Liver (tissue), 9 donors: ENCODE measurements around the gene TREM2. TPM values are rescaled to one million over a fixed set of nuclear protein-coding genes. Genes with fewer than 3 reads are reported as not detected.

Source experiments
- DNase-seq: peaks from one replicate; pipeline ENCODE4 v3.0.0-alpha.2; 2017; ENCODE audit warnings: low spot score
- H3K27ac ChIP-seq, 2 donors: one replicate each; pipeline ENCODE4 v1.7.0; 2013; ENCODE audit warnings: inconsistent platforms in 2 of 2, low read length in 2 of 2, control low read depth in 1 of 2, low read depth in 1 of 2, mild to moderate bottlenecking in 1 of 2
- H3K27me3 ChIP-seq, 4 donors: one replicate each; pipeline versions ENCODE4 v1.6.1 to v1.7.0; 2013; ENCODE audit warnings: low read length in 3 of 4, inconsistent platforms in 1 of 4, mild to moderate bottlenecking in 1 of 4, moderate library complexity in 1 of 4; ENCODE audit not compliant: control insufficient read depth in 4 of 4, insufficient read depth in 4 of 4
- H3K36me3 ChIP-seq, 4 donors: one replicate each; pipeline versions ENCODE4 v1.6.1 to v1.7.0; 2013; ENCODE audit warnings: low read length in 3 of 4, mild to moderate bottlenecking in 3 of 4, low read depth in 1 of 4, moderate library complexity in 1 of 4; ENCODE audit not compliant: control insufficient read depth in 4 of 4, insufficient read depth in 3 of 4
- H3K4me1 ChIP-seq, 4 donors: one replicate each; pipeline versions ENCODE4 v1.6.1 to v1.7.0; 2013; ENCODE audit warnings: low read length in 3 of 4, mild to moderate bottlenecking in 3 of 4, moderate library complexity in 1 of 4; ENCODE audit not compliant: control insufficient read depth in 4 of 4, insufficient read depth in 4 of 4
- H3K4me3 ChIP-seq, 3 donors: one replicate each; pipeline versions ENCODE4 v1.6.1 to v1.7.0; 2013; ENCODE audit warnings: low read length in 3 of 3, control low read depth in 1 of 3, low read depth in 1 of 3, mild to moderate bottlenecking in 1 of 3
- H3K9ac ChIP-seq, 2 donors: one replicate each; pipeline ENCODE4 v1.7.0; 2013; ENCODE audit warnings: low read length in 2 of 2, mild to moderate bottlenecking in 2 of 2, moderate library complexity in 2 of 2, control low read depth in 1 of 2, low read depth in 1 of 2
- H3K9me3 ChIP-seq, 4 donors: one replicate each; pipeline versions ENCODE4 v1.6.1 to v1.7.0; 2013; ENCODE audit warnings: low read length in 3 of 4; ENCODE audit not compliant: control insufficient read depth in 4 of 4
- EGR1 ChIP-seq, 2 donors: IDR thresholded peaks; 2 replicates each; pipeline ENCODE4 v1.6.1; 2016 to 2018; ENCODE audit warnings: antibody characterized with exemption in 2 of 2, low read depth in 2 of 2
- FOXA1 ChIP-seq: IDR thresholded peaks from 2 replicates; pipeline ENCODE4 v1.6.1; 2016; ENCODE audit warnings: antibody characterized with exemption
- HNF4A ChIP-seq, 2 donors: conservative IDR thresholded peaks; 2 replicates each; pipeline ENCODE4 v1.6.1; 2016; ENCODE audit warnings: antibody characterized with exemption in 2 of 2, mild to moderate bottlenecking in 2 of 2
- JUND ChIP-seq, 2 donors: IDR thresholded peaks; 2 replicates each; pipeline ENCODE4 v1.6.1; 2016; ENCODE audit warnings: antibody characterized with exemption in 2 of 2
- NR2F2 ChIP-seq: IDR thresholded peaks from 2 replicates; pipeline ENCODE4 v1.6.1; 2016; ENCODE audit warnings: antibody characterized with exemption
- RAD21 ChIP-seq, 2 donors: IDR thresholded peaks; 2 replicates each; pipeline ENCODE4 v1.6.1; 2016; ENCODE audit warnings: antibody characterized with exemption in 2 of 2, mild to moderate bottlenecking in 2 of 2
- RXRA ChIP-seq, 2 donors: IDR thresholded peaks; 2 replicates each; pipeline ENCODE4 v1.6.1; 2017 to 2018; ENCODE audit warnings: antibody characterized with exemption in 2 of 2, mild to moderate bottlenecking in 1 of 2
- SP1 ChIP-seq: IDR thresholded peaks from 2 replicates; pipeline ENCODE4 v1.6.1; 2018; ENCODE audit warnings: antibody characterized with exemption, mild to moderate bottlenecking
- TAF1 ChIP-seq: conservative IDR thresholded peaks from 2 replicates; pipeline ENCODE4 v1.6.1; 2016; ENCODE audit warnings: antibody characterized with exemption, mild to moderate bottlenecking
- YY1 ChIP-seq: IDR thresholded peaks from 2 replicates; pipeline ENCODE4 v1.6.1; 2016; ENCODE audit warnings: antibody characterized with exemption, mild to moderate bottlenecking
- WGBS: extraction: QIAGEN DNeasy Blood & Tissue Kit; methylation state at CpG from one replicate; pipeline ENCODE4 v1.1.7; 2013; 5-methylcytosine and 5-hydroxymethylcytosine counted together
- polyA plus RNA-seq, 2 donors: library from polyadenylated mRNA; stranded (reverse) in 1 of 2; unstranded in 1 of 2; fragments of 200-250 nt in 1 of 2; fragments of >200 nt in 1 of 2; fragmentation: Nextera tagmentation in 1 of 2; extraction: Ambion mirVana in 1 of 2; gene quantifications; one replicate each; pipeline versions ENCODE4 v1.2.1 to v1.2.3, GENCODE V29; 2013 to 2015
- total RNA-seq, 2 donors: library from RNA; depleted of rRNA; stranded (reverse); fragments of >200 nt; gene quantifications; one replicate each; pipeline ENCODE4 v1.2.3, GENCODE V29; 2014
- TF ChIP-seq, protein P1 (sequence below): IDR thresholded peaks from 2 replicates; pipeline ENCODE4 v1.6.1; 2016; ENCODE audit warnings: antibody characterized with exemption
- TF ChIP-seq, protein P2 (sequence below): IDR thresholded peaks from 2 replicates; pipeline ENCODE4 v1.6.1; 2016; ENCODE audit warnings: antibody characterized with exemption
- TF ChIP-seq, protein P3 (sequence below): fragments of 150-350 bp; IDR thresholded peaks from 2 replicates; pipeline ENCODE4 v1.5.1; 2017; ENCODE audit warnings: improper control_type of control experiment, low read depth, low read length; ENCODE audit not compliant: missing input control
- TF ChIP-seq, protein P4 (sequence below): IDR thresholded peaks from 2 replicates; pipeline ENCODE4 v1.6.1; 2016; ENCODE audit warnings: antibody characterized with exemption, mild to moderate bottlenecking
- TF ChIP-seq, protein P5 (sequence below): IDR thresholded peaks from 2 replicates; pipeline ENCODE4 v1.6.1; 2016; ENCODE audit warnings: antibody characterized with exemption
- donor health status: healthy.
- donor health status: healthy.
- donor health status: healthy.
- donor health status: healthy.
- donor health status: healthy.

TREM2 gene
- total and polyA plus RNA-seq, 4 donors, result 0.18 to 0.90 TPM; not detected in 2

DNA sequence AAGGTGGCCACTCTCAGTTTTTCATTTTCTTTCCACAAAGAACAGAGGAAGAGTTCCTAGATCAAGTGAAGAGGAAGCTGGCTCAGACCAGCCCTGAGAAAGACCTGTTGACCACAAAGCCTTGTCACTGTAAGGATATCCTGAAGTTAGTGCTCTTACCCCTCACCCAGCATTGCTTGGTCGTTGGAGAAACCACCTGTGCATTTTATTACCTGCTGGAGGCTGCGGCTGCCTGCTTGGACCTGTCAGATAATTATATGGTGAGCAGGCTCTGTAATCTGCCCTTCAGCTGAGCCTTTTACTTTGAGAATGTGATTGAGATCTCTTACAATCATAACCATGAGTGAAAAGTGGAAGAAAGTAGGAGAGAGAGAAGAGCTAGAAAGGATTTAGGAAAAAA lies 30.7 kb downstream of the TREM2 start:
- Histone ChIP-seq H3K4me1 (no peaks in the 10 kb centered on the region), H3K9me3 (no peaks in the 10 kb centered on the region), H3K27me3 (no peaks in the 10 kb centered on the region), H3K36me3 (peaks cover 0 to 10% (median 4%) of the 10 kb centered on the region in 4 donors), H3K4me3 (no peak overlapping the region), H3K9ac (no peak overlapping the region), H3K27ac (no peak overlapping the region)
- no peak for DNase-seq
- TF ChIP-seq, protein P1, sequence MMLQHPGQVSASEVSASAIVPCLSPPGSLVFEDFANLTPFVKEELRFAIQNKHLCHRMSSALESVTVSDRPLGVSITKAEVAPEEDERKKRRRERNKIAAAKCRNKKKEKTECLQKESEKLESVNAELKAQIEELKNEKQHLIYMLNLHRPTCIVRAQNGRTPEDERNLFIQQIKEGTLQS, result no peak
- TF ChIP-seq TAF1, result no peak
- no peak for TF ChIP-seq YY1
- TF ChIP-seq, protein P2, sequence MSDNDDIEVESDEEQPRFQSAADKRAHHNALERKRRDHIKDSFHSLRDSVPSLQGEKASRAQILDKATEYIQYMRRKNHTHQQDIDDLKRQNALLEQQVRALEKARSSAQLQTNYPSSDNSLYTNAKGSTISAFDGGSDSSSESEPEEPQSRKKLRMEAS, result no peak
- TF ChIP-seq, protein P3, sequence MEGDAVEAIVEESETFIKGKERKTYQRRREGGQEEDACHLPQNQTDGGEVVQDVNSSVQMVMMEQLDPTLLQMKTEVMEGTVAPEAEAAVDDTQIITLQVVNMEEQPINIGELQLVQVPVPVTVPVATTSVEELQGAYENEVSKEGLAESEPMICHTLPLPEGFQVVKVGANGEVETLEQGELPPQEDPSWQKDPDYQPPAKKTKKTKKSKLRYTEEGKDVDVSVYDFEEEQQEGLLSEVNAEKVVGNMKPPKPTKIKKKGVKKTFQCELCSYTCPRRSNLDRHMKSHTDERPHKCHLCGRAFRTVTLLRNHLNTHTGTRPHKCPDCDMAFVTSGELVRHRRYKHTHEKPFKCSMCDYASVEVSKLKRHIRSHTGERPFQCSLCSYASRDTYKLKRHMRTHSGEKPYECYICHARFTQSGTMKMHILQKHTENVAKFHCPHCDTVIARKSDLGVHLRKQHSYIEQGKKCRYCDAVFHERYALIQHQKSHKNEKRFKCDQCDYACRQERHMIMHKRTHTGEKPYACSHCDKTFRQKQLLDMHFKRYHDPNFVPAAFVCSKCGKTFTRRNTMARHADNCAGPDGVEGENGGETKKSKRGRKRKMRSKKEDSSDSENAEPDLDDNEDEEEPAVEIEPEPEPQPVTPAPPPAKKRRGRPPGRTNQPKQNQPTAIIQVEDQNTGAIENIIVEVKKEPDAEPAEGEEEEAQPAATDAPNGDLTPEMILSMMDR, result no peak
- no peak for TF ChIP-seq EGR1 (IDR thresholded peaks at IDR 0.05; ENCODE audit: low read depth in 2 of 2)
- TF ChIP-seq FOXA1, result no peak
- TF ChIP-seq RXRA (IDR thresholded peaks at IDR 0.05), result no peak
- TF ChIP-seq, protein P4, sequence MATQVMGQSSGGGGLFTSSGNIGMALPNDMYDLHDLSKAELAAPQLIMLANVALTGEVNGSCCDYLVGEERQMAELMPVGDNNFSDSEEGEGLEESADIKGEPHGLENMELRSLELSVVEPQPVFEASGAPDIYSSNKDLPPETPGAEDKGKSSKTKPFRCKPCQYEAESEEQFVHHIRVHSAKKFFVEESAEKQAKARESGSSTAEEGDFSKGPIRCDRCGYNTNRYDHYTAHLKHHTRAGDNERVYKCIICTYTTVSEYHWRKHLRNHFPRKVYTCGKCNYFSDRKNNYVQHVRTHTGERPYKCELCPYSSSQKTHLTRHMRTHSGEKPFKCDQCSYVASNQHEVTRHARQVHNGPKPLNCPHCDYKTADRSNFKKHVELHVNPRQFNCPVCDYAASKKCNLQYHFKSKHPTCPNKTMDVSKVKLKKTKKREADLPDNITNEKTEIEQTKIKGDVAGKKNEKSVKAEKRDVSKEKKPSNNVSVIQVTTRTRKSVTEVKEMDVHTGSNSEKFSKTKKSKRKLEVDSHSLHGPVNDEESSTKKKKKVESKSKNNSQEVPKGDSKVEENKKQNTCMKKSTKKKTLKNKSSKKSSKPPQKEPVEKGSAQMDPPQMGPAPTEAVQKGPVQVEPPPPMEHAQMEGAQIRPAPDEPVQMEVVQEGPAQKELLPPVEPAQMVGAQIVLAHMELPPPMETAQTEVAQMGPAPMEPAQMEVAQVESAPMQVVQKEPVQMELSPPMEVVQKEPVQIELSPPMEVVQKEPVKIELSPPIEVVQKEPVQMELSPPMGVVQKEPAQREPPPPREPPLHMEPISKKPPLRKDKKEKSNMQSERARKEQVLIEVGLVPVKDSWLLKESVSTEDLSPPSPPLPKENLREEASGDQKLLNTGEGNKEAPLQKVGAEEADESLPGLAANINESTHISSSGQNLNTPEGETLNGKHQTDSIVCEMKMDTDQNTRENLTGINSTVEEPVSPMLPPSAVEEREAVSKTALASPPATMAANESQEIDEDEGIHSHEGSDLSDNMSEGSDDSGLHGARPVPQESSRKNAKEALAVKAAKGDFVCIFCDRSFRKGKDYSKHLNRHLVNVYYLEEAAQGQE, result no peak
- no peak for TF ChIP-seq JUND (IDR thresholded peaks at IDR 0.05)
- no peak for TF ChIP-seq RAD21 (IDR thresholded peaks at IDR 0.05)
- 62% methylated on average over 2 of the region's 2 CpGs for WGBS

DNA sequence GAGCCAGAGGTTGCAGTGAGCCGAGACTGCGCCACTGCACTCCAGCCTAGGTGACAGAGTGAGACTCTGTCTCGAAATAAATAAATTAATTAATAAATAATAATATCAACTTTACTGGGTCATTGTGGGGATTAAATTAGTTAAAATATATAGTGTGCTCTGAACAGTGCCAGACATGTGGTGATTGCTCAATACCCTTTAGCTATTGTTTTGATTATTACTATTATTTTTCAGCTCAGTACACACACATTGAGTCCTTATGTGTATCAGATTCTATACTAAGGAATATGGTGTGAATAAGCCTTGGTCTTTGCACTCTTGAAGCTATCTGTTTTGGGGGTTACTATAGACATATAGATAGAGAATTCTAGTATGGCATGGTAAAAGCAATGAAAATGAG lies 37.6 kb downstream of the TREM2 start:
- Histone ChIP-seq H3K27ac (no peak overlapping the region), H3K9me3 (no peaks in the 10 kb centered on the region), H3K36me3 (peaks cover 0 to 5% (median 2%) of the 10 kb centered on the region in 4 donors), H3K27me3 (no peaks in the 10 kb centered on the region), H3K4me3 (no peak overlapping the region), H3K4me1 (no peaks in the 10 kb centered on the region), H3K9ac (no peak overlapping the region)
- TF ChIP-seq, protein P1, result no peak
- TF ChIP-seq FOXA1 (no peak), TAF1 (no peak), SP1 (no peak), YY1 (no peak), HNF4A (conservative IDR thresholded peaks at IDR 0.05) (no peak), EGR1 (IDR thresholded peaks at IDR 0.05; ENCODE audit: low read depth in 2 of 2) (no peak), JUND (IDR thresholded peaks at IDR 0.05) (no peak), NR2F2 (no peak)
- TF ChIP-seq, protein P3, result no peak
- TF ChIP-seq, protein P4, result no peak
- TF ChIP-seq, protein P5, sequence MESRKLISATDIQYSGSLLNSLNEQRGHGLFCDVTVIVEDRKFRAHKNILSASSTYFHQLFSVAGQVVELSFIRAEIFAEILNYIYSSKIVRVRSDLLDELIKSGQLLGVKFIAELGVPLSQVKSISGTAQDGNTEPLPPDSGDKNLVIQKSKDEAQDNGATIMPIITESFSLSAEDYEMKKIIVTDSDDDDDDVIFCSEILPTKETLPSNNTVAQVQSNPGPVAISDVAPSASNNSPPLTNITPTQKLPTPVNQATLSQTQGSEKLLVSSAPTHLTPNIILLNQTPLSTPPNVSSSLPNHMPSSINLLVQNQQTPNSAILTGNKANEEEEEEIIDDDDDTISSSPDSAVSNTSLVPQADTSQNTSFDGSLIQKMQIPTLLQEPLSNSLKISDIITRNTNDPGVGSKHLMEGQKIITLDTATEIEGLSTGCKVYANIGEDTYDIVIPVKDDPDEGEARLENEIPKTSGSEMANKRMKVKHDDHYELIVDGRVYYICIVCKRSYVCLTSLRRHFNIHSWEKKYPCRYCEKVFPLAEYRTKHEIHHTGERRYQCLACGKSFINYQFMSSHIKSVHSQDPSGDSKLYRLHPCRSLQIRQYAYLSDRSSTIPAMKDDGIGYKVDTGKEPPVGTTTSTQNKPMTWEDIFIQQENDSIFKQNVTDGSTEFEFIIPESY, result no peak
- TF ChIP-seq, protein P2, result no peak
- DNase-seq, result no peak
- 96% methylated on average over 3 of the region's 3 CpGs for WGBS
